Gastrocnemius medialis (tissue), 4 donors: ENCODE results near the gene CDCA8.

Experiments used
- CTCF ChIP-seq, 5 experiments: fragments of 450-650 bp in 3 of 5; fragments of 200-600 bp in 2 of 5; sonication (generic) in 2 of 5; IDR thresholded peaks in 4 of 5; conservative IDR thresholded peaks in 1 of 5; 1 replicate in 4 of 5; 2 replicates in 1 of 5; pipeline ENCODE4 v1.5.1; 2016 to 2019; ENCODE audit warnings: antibody characterized with exemption in 5 of 5, mild to moderate bottlenecking in 3 of 5, moderate library complexity in 3 of 5
- POLR2A ChIP-seq, 2 donors: fragments of 450-650 bp; IDR thresholded peaks; one replicate each; pipeline ENCODE4 v1.6.1; 2017; ENCODE audit warnings: antibody characterized with exemption in 2 of 2, mild to moderate bottlenecking in 2 of 2, moderate library complexity in 2 of 2

- no peak for TF ChIP-seq POLR2A (IDR thresholded peaks at IDR 0.05)
- TF ChIP-seq CTCF (IDR thresholded peaks at IDR 0.05 in 4 of 5, conservative IDR thresholded peaks at IDR 0.05 in 1 of 5): no peak
Observed at GRCh38 chr1:37724575-37724974, 32.3 kb downstream of the CDCA8 start.
